ENCODE data around the gene BTBD19.

- TF ChIP-seq CTCF (IDR thresholded peaks at IDR 0.05) (no peak), POLR2A (IDR thresholded peaks at IDR 0.05) (no peak)
Observed at GRCh38 chr1:44760876-44761275, 47.4 kb upstream of the BTBD19 start.

Measured in Peyer's patch (tissue), 4 donors.